ENCODE data around the gene CIAO1.
"Not testable (repeated sequence)": the region's sequence is repeated elsewhere in the genome, so short reads cannot be mapped to it uniquely, and the experiment has no call there.

The CIAO1 gene

GRCh38 chr2:96250188-96250587 lies 15.8 kb upstream of the CIAO1 start:
- no peak for DNase-seq

GRCh38 chr2:96251721-96252292 lies 14.2 kb upstream of the CIAO1 start:
- peak; percentile 92 for DNase-seq

- no peak for DNase-seq
Measured at GRCh38 chr2:96252526-96252925, 13.5 kb upstream of the CIAO1 start.

GRCh38 chr2:96253006-96253405 lies 13.0 kb upstream of the CIAO1 start:
- no peak for DNase-seq

- no peak for DNase-seq
Measured at GRCh38 chr2:96254571-96254970, 11.5 kb upstream of the CIAO1 start.

GRCh38 chr2:96256611-96257113 lies 9.4 kb upstream of the CIAO1 start:
- no peak for DNase-seq

- not testable (repeated sequence) for DNase-seq
Measured at GRCh38 chr2:96257744-96258143, 8.3 kb upstream of the CIAO1 start.

- peak; percentile 21 for DNase-seq
Measured at GRCh38 chr2:96258166-96259022, 7.6 kb upstream of the CIAO1 start.

GRCh38 chr2:96259497-96259921 lies 6.5 kb upstream of the CIAO1 start:
- no peak for DNase-seq

GRCh38 chr2:96260387-96261260 lies 5.4 kb upstream of the CIAO1 start:
- DNase-seq = peak; percentile 86

GRCh38 chr2:96261328-96262003 lies 4.6 kb upstream of the CIAO1 start:
- DNase-seq = no peak

- DNase-seq = no peak
Measured at GRCh38 chr2:96262306-96262705, 3.7 kb upstream of the CIAO1 start.

- DNase-seq = no peak
Measured at GRCh38 chr2:96264086-96264485, 1.9 kb upstream of the CIAO1 start.

GRCh38 chr2:96264656-96265348 lies 1.2 kb upstream of the CIAO1 start:
- peak; percentile 40 for DNase-seq

GRCh38 chr2:96265349-96265839 lies 631 bp upstream of the CIAO1 start:
- peak; percentile 20 for DNase-seq

DNA sequence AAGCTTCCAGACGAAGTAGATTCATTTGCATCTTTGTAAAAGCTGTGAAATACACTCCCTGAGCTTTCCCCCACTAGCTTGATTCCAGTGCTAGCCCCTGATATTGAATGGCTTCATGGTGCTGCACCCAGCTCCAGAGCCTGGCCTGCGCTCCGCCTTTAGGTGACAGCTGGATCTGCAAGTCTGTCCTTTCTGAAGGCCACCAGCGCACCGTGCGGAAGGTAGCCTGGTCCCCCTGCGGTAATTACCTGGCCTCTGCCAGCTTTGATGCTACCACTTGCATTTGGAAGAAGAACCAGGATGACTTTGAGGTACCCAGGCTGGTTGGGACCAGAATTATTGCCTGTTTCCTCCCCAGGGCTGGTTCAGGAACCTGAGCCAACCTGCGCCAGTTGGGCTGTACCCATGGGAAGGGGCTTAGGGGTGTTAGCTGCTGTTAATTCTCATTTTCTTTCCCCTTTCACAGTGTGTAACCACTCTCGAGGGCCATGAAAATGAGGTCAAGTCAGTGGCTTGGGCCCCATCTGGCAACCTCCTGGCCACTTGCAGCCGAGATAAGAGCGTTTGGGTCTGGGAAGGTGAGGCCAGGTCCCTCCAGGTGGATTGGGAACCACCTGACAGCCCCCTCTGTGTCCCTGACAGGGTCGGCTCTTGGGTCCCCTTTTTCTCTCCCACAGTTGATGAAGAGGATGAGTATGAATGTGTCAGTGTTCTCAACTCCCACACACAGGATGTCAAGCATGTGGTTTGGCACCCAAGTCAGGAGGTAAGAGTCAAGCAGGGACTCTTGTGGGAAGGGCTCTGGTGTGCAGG lies 1.3 kb downstream of the CIAO1 start:
- DNase-seq = peak; percentile 35

DNA sequence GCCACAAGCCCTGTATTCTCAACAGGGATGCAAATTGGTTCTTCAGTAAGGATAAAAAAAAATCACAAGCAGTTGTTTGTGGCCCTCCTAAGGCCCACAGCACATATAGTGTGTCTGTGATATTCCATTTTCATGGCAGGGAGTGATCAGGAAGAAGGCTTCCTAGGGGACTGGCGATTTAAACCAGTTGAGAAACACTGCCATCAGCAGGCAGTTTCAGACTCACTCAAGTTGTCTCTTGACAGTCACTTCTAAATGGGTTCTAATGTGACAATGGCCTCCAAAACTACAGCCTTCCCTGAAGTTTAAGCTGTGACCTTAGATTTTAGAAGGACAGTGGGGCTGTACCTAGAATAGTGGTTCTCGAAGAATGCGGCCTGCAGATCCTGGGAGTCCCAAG lies 6.0 kb downstream of the CIAO1 start:
- no peak for DNase-seq

- DNase-seq = no peak
Measured at GRCh38 chr2:96273763-96274162, 7.7 kb downstream of the CIAO1 start.

DNA sequence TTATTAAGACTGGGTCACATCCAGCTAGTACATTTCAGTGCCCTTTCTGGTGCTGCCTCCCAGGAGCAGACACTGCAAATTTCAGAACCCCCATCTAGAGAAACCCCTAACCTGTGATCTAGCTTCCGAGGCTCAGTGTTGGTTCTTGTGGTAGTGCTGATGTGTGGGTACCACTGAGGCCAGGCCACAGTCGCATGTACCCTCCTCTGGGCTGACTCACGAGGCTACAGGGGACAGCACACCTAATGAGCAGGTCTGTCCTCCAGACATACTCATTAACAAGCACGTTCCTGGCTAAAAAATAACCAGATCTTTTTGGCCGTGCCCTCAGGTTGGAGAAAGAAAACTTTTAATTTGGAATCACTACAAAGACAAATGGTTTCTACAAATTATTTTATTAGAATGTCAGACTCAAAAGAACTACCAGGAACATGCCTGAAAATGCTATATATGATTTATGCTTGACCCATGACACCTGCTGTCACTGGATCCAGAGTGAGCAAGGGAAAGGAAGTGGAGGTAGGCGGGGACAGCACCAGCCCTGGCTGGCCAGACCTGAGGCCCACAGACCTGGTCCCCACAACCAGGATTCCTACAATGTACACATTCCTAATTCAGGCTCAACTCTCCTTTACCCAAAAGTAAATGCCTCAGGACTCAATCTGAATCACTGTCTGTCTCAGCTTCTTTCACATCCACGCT lies 8.5 kb downstream of the CIAO1 start:
- DNase-seq = no peak
